ENCODE measurements around the gene SF3B5. TPM values are rescaled to one million over a fixed set of nuclear protein-coding genes. Genes with fewer than 3 reads are reported as not detected.
A peak's percentile ranks its signal among the peaks of the same experiment; 100 is the strongest.

Gene SF3B5
- total RNA-seq, 4 donors from 2014 or later = 168 to 188 (median 186) TPM

GRCh38 chr6:144104898-144105487, 9.6 kb upstream of the SF3B5 start:
- Histone ChIP-seq H3K4me1 (no peaks in the 10 kb centered on the region), H3K27ac (no peak overlapping the region), H3K36me3 (no peaks in the 10 kb centered on the region), H3K27me3 (no peaks in the 10 kb centered on the region), H3K9me3 (no peaks in the 10 kb centered on the region), H3K4me3 (no peak overlapping the region)
- DNase-seq = no peak
- intact Hi-C loops (cut with DNase I; ENCODE audit: low total_unique reads) = loop anchor here (2.0 to 5.0 kb wide), 3 partner anchors 42 to 378 kb away; no protein-coding TSS in a partner anchor
- peak; percentile 37 to 59 (median 53) for TF ChIP-seq CTCF (IDR thresholded peaks at IDR 0.05 in 4 of 5, conservative IDR thresholded peaks at IDR 0.05 in 1 of 5)
- TF ChIP-seq POLR2A (IDR thresholded peaks at IDR 0.05) = no peak
- ATAC-seq = peak in 1 of 2 donors; percentile 69
- in situ Hi-C loops (cut with MboI; ENCODE audit: low sequenced_read_pairs in 4 of 4) = loop anchor here (5.0 to 10.0 kb wide), 5 partner anchors 110 to 380 kb away; no protein-coding TSS in a partner anchor

GRCh38 chr6:144104488-144104887, 9.1 kb upstream of the SF3B5 start:
- no peak for ATAC-seq
- no peak overlapping the region for H3K4me3 ChIP-seq
- in situ Hi-C loops (cut with MboI; ENCODE audit: low sequenced_read_pairs in 4 of 4) = loop anchor here in 3 of 4 donors (5.0 to 10.0 kb wide), 5 partner anchors 110 to 380 kb away; no protein-coding TSS in a partner anchor
- TF ChIP-seq CTCF (IDR thresholded peaks at IDR 0.05 in 4 of 5, conservative IDR thresholded peaks at IDR 0.05 in 1 of 5) = no peak
- no peak for TF ChIP-seq POLR2A (IDR thresholded peaks at IDR 0.05)
- H3K9me3 ChIP-seq = no peaks in the 10 kb centered on the region
- H3K27ac ChIP-seq = no peak overlapping the region
- no peaks in the 10 kb centered on the region for H3K36me3 ChIP-seq
- no peaks in the 10 kb centered on the region for H3K4me1 ChIP-seq
- intact Hi-C loops (cut with DNase I; ENCODE audit: low total_unique reads) = loop anchor here (2.0 kb wide), 2 partner anchors 112 to 378 kb away; no protein-coding TSS in a partner anchor
- no peak for DNase-seq
- H3K27me3 ChIP-seq = no peaks in the 10 kb centered on the region

GRCh38 chr6:144103026-144103563, 7.7 kb upstream of the SF3B5 start:
- no peak for DNase-seq
- H3K4me1 ChIP-seq = no peaks in the 10 kb centered on the region
- TF ChIP-seq CTCF (IDR thresholded peaks at IDR 0.05 in 4 of 5, conservative IDR thresholded peaks at IDR 0.05 in 1 of 5) (no peak), POLR2A (IDR thresholded peaks at IDR 0.05) (no peak)
- H3K4me3 ChIP-seq = no peak overlapping the region
- H3K27ac ChIP-seq = no peak overlapping the region
- no peaks in the 10 kb centered on the region for H3K27me3 ChIP-seq
- no peak for ATAC-seq
- intact Hi-C loops (cut with DNase I; ENCODE audit: low total_unique reads) = no loop called here
- no peaks in the 10 kb centered on the region for H3K9me3 ChIP-seq
- in situ Hi-C loops (cut with MboI; ENCODE audit: low sequenced_read_pairs in 4 of 4) = loop anchor here in 3 of 4 donors (5.0 to 10.0 kb wide), 5 partner anchors 112 to 382 kb away; no protein-coding TSS in a partner anchor
- H3K36me3 ChIP-seq = no peaks in the 10 kb centered on the region

DNA sequence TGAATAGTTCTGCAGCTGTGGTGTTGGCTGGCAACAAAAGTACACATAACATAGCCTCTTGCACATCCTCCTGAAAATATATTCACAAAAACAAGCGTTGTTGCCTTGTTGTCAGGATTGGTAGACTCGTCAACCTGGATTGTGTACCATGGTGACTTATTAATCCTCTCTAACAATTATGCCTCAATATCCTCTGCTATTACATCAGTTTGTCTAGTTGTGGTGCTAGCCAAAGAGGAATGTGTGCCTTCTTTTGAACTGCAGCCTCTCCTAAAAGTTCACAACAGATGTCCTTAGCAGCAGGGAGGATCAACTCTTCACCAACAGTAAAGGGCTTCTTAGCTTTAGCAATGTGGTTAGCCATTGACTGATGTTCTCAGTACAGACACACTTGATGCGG, 3.6 kb upstream of the SF3B5 start:
- no peak for DNase-seq
- TF ChIP-seq POLR2A (IDR thresholded peaks at IDR 0.05) = no peak
- TF ChIP-seq CTCF (IDR thresholded peaks at IDR 0.05 in 4 of 5, conservative IDR thresholded peaks at IDR 0.05 in 1 of 5) = no peak
- no peak for ATAC-seq
- Histone ChIP-seq H3K4me1 (peaks cover 9 to 16% of the 10 kb centered on the region in 2 donors), H3K27me3 (no peaks in the 10 kb centered on the region), H3K4me3 (no peak overlapping the region), H3K27ac (no peak overlapping the region), H3K36me3 (no peaks in the 10 kb centered on the region), H3K9me3 (no peaks in the 10 kb centered on the region)
- intact Hi-C loops (cut with DNase I; ENCODE audit: low total_unique reads) (no loop called here), in situ Hi-C loops (cut with MboI; ENCODE audit: low sequenced_read_pairs in 4 of 4) (no loop called here)
